Measurements from ENCODE around the gene SMAD7. TPM values are rescaled to one million over a fixed set of nuclear protein-coding genes. Genes with fewer than 3 reads are reported as not detected.
A peak's percentile ranks its signal among the peaks of the same experiment; 100 is the strongest.

SMAD7 gene
- total and polyA plus RNA-seq, 2 donors (not counting 1 experiment from before 2014, with no cell fraction given), result 6.1 to 16.3 TPM

- H3K79me2 ChIP-seq (ENCODE audit: control insufficient read depth, insufficient read depth, low read length), result no peaks in the 10 kb centered on the region
- peak overlapping the region; percentile 58 for H3K4me2 ChIP-seq (ENCODE audit: extremely low read depth, insufficient read depth, low read length)
- H3K9me3 ChIP-seq (ENCODE audit: control insufficient read depth, insufficient read depth, low read depth, low read length), result no peaks in the 10 kb centered on the region
- TF ChIP-seq CTCF (conservative IDR thresholded peaks at IDR 0.05 in 1 of 2, IDR thresholded peaks at IDR 0.05 in 1 of 2; ENCODE audit: low read depth in 1 of 2, low read length in 2 of 2) (no peak), EZH2 (IDR thresholded peaks at IDR 0.05; ENCODE audit: low read length, missing control alignments) (no peak)
- no peaks in the 10 kb centered on the region for H3K36me3 ChIP-seq (ENCODE audit: control insufficient read depth, insufficient read depth, low read length)
- no peak overlapping the region for H3K9ac ChIP-seq (ENCODE audit: insufficient read depth, low read length)
- H4K20me1 ChIP-seq (ENCODE audit: control insufficient read depth, extremely low read depth, insufficient read depth, low read length), result no peaks in the 10 kb centered on the region
- H3K27me3 ChIP-seq (ENCODE audit: control insufficient read depth, insufficient read depth, low read length), result no peaks in the 10 kb centered on the region
- peaks cover 26% of the 10 kb centered on the region for H3K4me1 ChIP-seq (ENCODE audit: control insufficient read depth, extremely low read depth, insufficient read depth, low read length)
- DNase-seq (ENCODE audit: low read depth in 2 of 2), result no peak
- H3K4me3 ChIP-seq (replicated peaks in 1 of 4; ENCODE audit: control extremely low read depth in 1 of 4, insufficient read depth in 1 of 4, low read depth in 3 of 4, low read length in 4 of 4), result no peak overlapping the region
- H2AFZ ChIP-seq (ENCODE audit: low read length), result peak overlapping the region; percentile 33
- H3K27ac ChIP-seq (ENCODE audit: insufficient read depth, low read length), result no peak overlapping the region
These were observed 49.4 kb downstream of the SMAD7 start for GRCh38 chr18:48901145-48902022.

DNA sequence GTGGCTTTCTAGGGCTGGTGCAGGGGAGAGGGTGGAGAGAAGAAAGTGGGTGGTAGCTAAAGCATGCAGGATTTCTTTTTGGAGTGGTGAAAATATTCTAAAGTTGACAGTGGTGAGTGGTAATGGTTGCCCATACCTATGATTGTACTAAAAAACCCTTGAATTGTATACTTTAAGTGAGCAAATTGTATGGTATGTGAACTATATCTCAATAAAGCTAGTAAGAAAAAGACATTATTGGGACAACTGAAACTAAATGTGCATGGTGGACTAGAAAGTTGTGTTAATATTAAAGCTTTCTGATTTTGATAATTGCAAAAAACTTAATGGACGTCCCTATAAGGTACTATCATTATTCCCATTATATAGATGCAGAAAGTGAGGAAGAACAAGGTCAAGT lies 50.3 kb downstream of the SMAD7 start:
- DNase-seq (ENCODE audit: low read depth in 2 of 2), result no peak
- H2AFZ ChIP-seq (ENCODE audit: low read length), result no peak overlapping the region
- H3K36me3 ChIP-seq (ENCODE audit: control insufficient read depth, insufficient read depth, low read length), result no peaks in the 10 kb centered on the region
- no peak overlapping the region for H3K9ac ChIP-seq (ENCODE audit: insufficient read depth, low read length)
- H3K4me1 ChIP-seq (ENCODE audit: control insufficient read depth, extremely low read depth, insufficient read depth, low read length), result peaks cover 27% of the 10 kb centered on the region
- H3K4me3 ChIP-seq (replicated peaks in 1 of 4; ENCODE audit: control extremely low read depth in 1 of 4, insufficient read depth in 1 of 4, low read depth in 3 of 4, low read length in 4 of 4), result no peak overlapping the region
- H3K27me3 ChIP-seq (ENCODE audit: control insufficient read depth, insufficient read depth, low read length), result no peaks in the 10 kb centered on the region
- TF ChIP-seq EZH2 (IDR thresholded peaks at IDR 0.05; ENCODE audit: low read length, missing control alignments) (no peak), CTCF (conservative IDR thresholded peaks at IDR 0.05 in 1 of 2, IDR thresholded peaks at IDR 0.05 in 1 of 2; ENCODE audit: low read depth in 1 of 2, low read length in 2 of 2) (no peak)
- no peaks in the 10 kb centered on the region for H3K79me2 ChIP-seq (ENCODE audit: control insufficient read depth, insufficient read depth, low read length)
- H3K9me3 ChIP-seq (ENCODE audit: control insufficient read depth, insufficient read depth, low read depth, low read length), result no peaks in the 10 kb centered on the region
- no peaks in the 10 kb centered on the region for H4K20me1 ChIP-seq (ENCODE audit: control insufficient read depth, extremely low read depth, insufficient read depth, low read length)
- H3K4me2 ChIP-seq (ENCODE audit: extremely low read depth, insufficient read depth, low read length), result no peak overlapping the region
- no peak overlapping the region for H3K27ac ChIP-seq (ENCODE audit: insufficient read depth, low read length)

DNA sequence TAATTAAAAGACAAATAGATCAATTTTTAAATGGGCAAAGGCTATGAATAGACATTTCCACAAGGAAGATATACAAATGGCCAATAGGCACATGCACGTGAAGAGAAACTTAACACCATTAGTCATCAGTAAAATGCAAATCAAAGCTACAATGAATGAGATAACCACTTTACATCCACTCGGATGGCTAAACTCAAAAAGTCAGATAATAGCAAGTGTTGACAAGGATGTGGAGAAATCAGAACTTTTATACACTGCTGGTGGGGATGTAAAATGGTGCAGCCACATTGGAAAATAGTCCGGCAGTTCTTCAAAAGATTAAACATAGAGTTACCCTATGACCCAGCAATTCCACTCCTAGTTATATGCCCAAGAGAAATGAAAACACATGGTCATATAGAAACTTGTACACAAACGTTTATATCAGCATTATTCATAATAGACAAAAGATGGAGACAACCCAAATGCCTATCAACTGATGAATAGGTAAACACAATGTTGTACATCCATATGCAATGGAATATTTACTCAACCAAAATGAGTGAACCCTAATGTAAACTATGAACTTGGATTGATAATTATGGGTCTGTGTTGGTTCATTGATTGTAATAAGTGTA lies 51.1 kb downstream of the SMAD7 start:
- Histone ChIP-seq H3K4me3 (replicated peaks in 1 of 4; ENCODE audit: control extremely low read depth in 1 of 4, insufficient read depth in 1 of 4, low read depth in 3 of 4, low read length in 4 of 4) (no peak overlapping the region), H3K27ac (ENCODE audit: insufficient read depth, low read length) (no peak overlapping the region), H3K79me2 (ENCODE audit: control insufficient read depth, insufficient read depth, low read length) (no peaks in the 10 kb centered on the region), H3K36me3 (ENCODE audit: control insufficient read depth, insufficient read depth, low read length) (no peaks in the 10 kb centered on the region), H4K20me1 (ENCODE audit: control insufficient read depth, extremely low read depth, insufficient read depth, low read length) (no peaks in the 10 kb centered on the region), H3K9me3 (ENCODE audit: control insufficient read depth, insufficient read depth, low read depth, low read length) (no peaks in the 10 kb centered on the region), H3K4me1 (ENCODE audit: control insufficient read depth, extremely low read depth, insufficient read depth, low read length) (peaks cover 27% of the 10 kb centered on the region), H3K27me3 (ENCODE audit: control insufficient read depth, insufficient read depth, low read length) (no peaks in the 10 kb centered on the region), H3K9ac (ENCODE audit: insufficient read depth, low read length) (no peak overlapping the region), H2AFZ (ENCODE audit: low read length) (no peak overlapping the region), H3K4me2 (ENCODE audit: extremely low read depth, insufficient read depth, low read length) (no peak overlapping the region)
- no peak for TF ChIP-seq EZH2 (IDR thresholded peaks at IDR 0.05; ENCODE audit: low read length, missing control alignments)
- no peak for TF ChIP-seq CTCF (conservative IDR thresholded peaks at IDR 0.05 in 1 of 2, IDR thresholded peaks at IDR 0.05 in 1 of 2; ENCODE audit: low read depth in 1 of 2, low read length in 2 of 2)
- DNase-seq (ENCODE audit: low read depth in 2 of 2), result no peak

All from fibroblast of lung (primary cell).